HUES64 (cell line): ENCODE data around the gene NKAP.
"Not testable (repeated sequence)": the region's sequence is repeated elsewhere in the genome, so short reads cannot be mapped to it uniquely, and the experiment has no call there.

Experiments
- H3K27ac ChIP-seq: 2 replicates; pipeline ENCODE4 v1.7.0; 2013; ENCODE audit warnings: low read depth, low read length, inconsistent platforms
- H3K27me3 ChIP-seq: 2 replicates; pipeline ENCODE4 v1.6.1; 2013; ENCODE audit warnings: mild to moderate bottlenecking, low read length; ENCODE audit not compliant: insufficient read depth
- H3K36me3 ChIP-seq: 2 replicates; pipeline ENCODE4 v1.6.1; 2013; ENCODE audit warnings: mild to moderate bottlenecking, low read length; ENCODE audit not compliant: insufficient read depth
- H3K4me1 ChIP-seq: 2 replicates; pipeline ENCODE4 v1.6.1; 2013; ENCODE audit warnings: mild to moderate bottlenecking, low read length, moderate library complexity; ENCODE audit not compliant: insufficient read depth
- H3K4me3 ChIP-seq: 2 replicates; pipeline ENCODE4 v1.5.1; 2013; ENCODE audit warnings: mild to moderate bottlenecking, low read length, moderate library complexity
- H3K9ac ChIP-seq: 2 replicates; pipeline ENCODE4 v1.6.1; 2013; ENCODE audit warnings: mild to moderate bottlenecking, low read depth, low read length
- H3K9me3 ChIP-seq: 2 replicates; pipeline ENCODE4 v1.6.1; 2013; ENCODE audit warnings: low read depth, low read length; ENCODE audit not compliant: insufficient read depth
- WGBS: fragments of 150-250, 120-280 bp; methylation state at CpG from one replicate; pipeline ENCODE4 v1.1.7; 2013; ENCODE audit warnings: missing lambda C conversion rate; 5-methylcytosine and 5-hydroxymethylcytosine counted together

NKAP gene

GRCh38 chrX:119935215-119935874 lies 8.2 kb downstream of the NKAP start:
- WGBS: 90% methylated on average over 3 of the region's 3 CpGs
- H3K4me1 ChIP-seq: no peaks in the 10 kb centered on the region
- no peaks in the 10 kb centered on the region for H3K9me3 ChIP-seq
- no peak overlapping the region for H3K27ac ChIP-seq
- H3K4me3 ChIP-seq: no peak overlapping the region
- H3K27me3 ChIP-seq: no peaks in the 10 kb centered on the region
- H3K36me3 ChIP-seq: peaks cover 33% of the 10 kb centered on the region
- no peak overlapping the region for H3K9ac ChIP-seq

GRCh38 chrX:119922391-119922790 lies 21.2 kb downstream of the NKAP start:
- H3K27ac ChIP-seq: not testable (repeated sequence)
- WGBS: 100% methylated on average over 1 of the region's 7 CpGs

GRCh38 chrX:119919835-119920585 lies 23.5 kb downstream of the NKAP start:
- WGBS: 100% methylated on average over 1 of the region's 5 CpGs
- Histone ChIP-seq H3K36me3 (peaks cover 2% of the 10 kb centered on the region; the same call in 1 of the 2 replicates), H3K4me3 (no peak overlapping the region), H3K9ac (no peak overlapping the region), H3K27ac (no peak overlapping the region), H3K4me1 (no peaks in the 10 kb centered on the region), H3K9me3 (no peaks in the 10 kb centered on the region), H3K27me3 (no peaks in the 10 kb centered on the region)

More at GRCh38 chrX:119922391-119922790, 21.2 kb downstream of the NKAP start:
- H3K4me3 ChIP-seq, H3K9ac ChIP-seq, H3K4me1 ChIP-seq, H3K9me3 ChIP-seq, H3K27me3 ChIP-seq, H3K36me3 ChIP-seq: not testable (repeated sequence)

- H3K36me3 ChIP-seq: no peaks in the 10 kb centered on the region
- no peak overlapping the region for H3K9ac ChIP-seq
- H3K27me3 ChIP-seq: no peaks in the 10 kb centered on the region
- H3K9me3 ChIP-seq: no peaks in the 10 kb centered on the region
- no peaks in the 10 kb centered on the region for H3K4me1 ChIP-seq
- no peak overlapping the region for H3K27ac ChIP-seq
- 88% methylated on average over 1 of the region's 2 CpGs for WGBS
- H3K4me3 ChIP-seq: no peak overlapping the region
These were observed 25.7 kb downstream of the NKAP start for GRCh38 chrX:119917877-119918276.

GRCh38 chrX:119916310-119916709 lies 27.2 kb downstream of the NKAP start:
- H3K9ac ChIP-seq: no peak overlapping the region
- WGBS: 93% methylated on average over 4 of the region's 5 CpGs
- no peak overlapping the region for H3K27ac ChIP-seq
- no peak overlapping the region for H3K4me3 ChIP-seq
- H3K36me3 ChIP-seq: no peaks in the 10 kb centered on the region
- no peaks in the 10 kb centered on the region for H3K27me3 ChIP-seq
- no peaks in the 10 kb centered on the region for H3K9me3 ChIP-seq
- no peaks in the 10 kb centered on the region for H3K4me1 ChIP-seq

GRCh38 chrX:119900976-119901375 lies 42.6 kb downstream of the NKAP start:
- H3K27ac ChIP-seq: no peak overlapping the region
- no peaks in the 10 kb centered on the region for H3K36me3 ChIP-seq
- no peaks in the 10 kb centered on the region for H3K4me1 ChIP-seq
- 88% methylated on average over 1 of the region's 1 CpG for WGBS
- no peaks in the 10 kb centered on the region for H3K27me3 ChIP-seq
- no peaks in the 10 kb centered on the region for H3K9me3 ChIP-seq
- H3K4me3 ChIP-seq: no peak overlapping the region
- no peak overlapping the region for H3K9ac ChIP-seq

- WGBS: 20% methylated on average over 2 of the region's 2 CpGs
- H3K27me3 ChIP-seq: no peaks in the 10 kb centered on the region
- no peak overlapping the region for H3K9ac ChIP-seq
- no peaks in the 10 kb centered on the region for H3K9me3 ChIP-seq
- no peaks in the 10 kb centered on the region for H3K36me3 ChIP-seq
- no peaks in the 10 kb centered on the region for H3K4me1 ChIP-seq
- H3K27ac ChIP-seq: no peak overlapping the region
- no peak overlapping the region for H3K4me3 ChIP-seq
These were observed 44.4 kb downstream of the NKAP start for GRCh38 chrX:119899125-119899524.

- Histone ChIP-seq H3K4me1 (no peaks in the 10 kb centered on the region), H3K27ac (no peak within 1 kb of the TSS), H3K9me3 (no peaks in the 10 kb centered on the region), H3K4me3 (no peak within 1 kb of the TSS), H3K9ac (no peak within 1 kb of the TSS), H3K36me3 (no peaks in the 10 kb centered on the region), H3K27me3 (no peaks in the 10 kb centered on the region)
- 72% methylated on average over 3 of the region's 4 CpGs for WGBS
These were observed 47.7 kb downstream of the NKAP start, which contains the start of gene AKAP14 for GRCh38 chrX:119895843-119896326. AKAP14 (plus strand) TSS chrX:119895893; CDS start chrX:119903224, 7,331 bp downstream.

- H3K36me3 ChIP-seq, H3K27ac ChIP-seq, H3K4me1 ChIP-seq, H3K27me3 ChIP-seq, H3K4me3 ChIP-seq, H3K9me3 ChIP-seq, H3K9ac ChIP-seq: not testable (repeated sequence)
- 82% methylated on average over 15 of the region's 16 CpGs for WGBS
These were observed 51.4 kb downstream of the NKAP start for GRCh38 chrX:119891961-119892692.

GRCh38 chrX:119890626-119891025 lies 52.9 kb downstream of the NKAP start:
- WGBS: 98% methylated on average over 33 of the region's 36 CpGs
- H3K9ac ChIP-seq, H3K27me3 ChIP-seq, H3K27ac ChIP-seq, H3K4me1 ChIP-seq, H3K9me3 ChIP-seq, H3K36me3 ChIP-seq, H3K4me3 ChIP-seq: not testable (repeated sequence)
